Prostate gland (tissue), 2 donors: Measurements from ENCODE around the gene GHRL.

Experiments
- CTCF ChIP-seq, 4 experiments: fragments of 200-600 bp in 2 of 4; fragments of 450-650 bp in 2 of 4; sonication (generic) in 2 of 4; IDR thresholded peaks; 1 replicate in 3 of 4; 2 replicates in 1 of 4; pipeline ENCODE4 v1.5.1; 2016 to 2019; ENCODE audit warnings: antibody characterized with exemption in 4 of 4, mild to moderate bottlenecking in 2 of 4, moderate library complexity in 2 of 4
- POLR2A ChIP-seq: fragments of 450-650 bp; IDR thresholded peaks from one replicate; pipeline ENCODE4 v1.6.1; 2016; ENCODE audit warnings: antibody characterized with exemption, mild to moderate bottlenecking
- POLR2AphosphoS5 ChIP-seq: sonication (generic); formaldehyde crosslinking; IDR thresholded peaks from one replicate; pipeline ENCODE4 v1.6.1; 2017; ENCODE audit warnings: antibody characterized with exemption

DNA sequence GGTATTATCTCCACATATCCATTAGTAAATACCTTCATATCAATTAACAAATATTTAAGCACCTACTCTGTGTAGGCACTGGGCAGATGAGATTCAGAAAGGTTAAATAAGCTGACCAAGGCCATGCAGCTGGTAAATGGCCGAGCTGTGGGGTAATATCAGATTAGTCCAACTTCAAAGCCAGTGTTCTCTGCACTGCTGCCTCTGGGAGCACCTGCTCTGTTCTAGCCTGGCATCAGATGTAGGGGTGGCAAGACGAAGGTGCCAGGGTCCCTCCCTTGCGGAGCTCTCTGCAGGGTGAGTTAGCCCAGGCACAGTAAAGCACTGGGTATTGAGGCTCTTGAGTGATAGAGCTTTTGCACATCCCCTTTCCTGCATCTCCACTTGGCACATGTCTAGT is 39.0 kb downstream of the GHRL start:
- TF ChIP-seq CTCF (IDR thresholded peaks at IDR 0.05) (no peak), POLR2A (no peak), POLR2AphosphoS5 (no peak)
